WTC11 (cell line): Measurements from ENCODE around the gene MOGAT2.

Experiments
- CTCF ChIP-seq: fragments of 200-600 bp; IDR thresholded peaks from 2 replicates; pipeline ENCODE4 v1.8.0; 2022; ENCODE audit warnings: antibody characterized with exemption
- PRRX2 ChIP-seq: fragments of 250-450 bp; sonication (Bioruptor Pico); IDR thresholded peaks from 2 replicates; pipeline ENCODE4 v1.8.0; 2021; ENCODE audit warnings: mild to moderate bottlenecking

GRCh38 chr11:75770102-75770501, 52.5 kb downstream of the MOGAT2 start:
- TF ChIP-seq CTCF (no peak), PRRX2 (CRISPR knock-in tag) (no peak)
